Measurements from ENCODE around the gene PROCA1. TPM values are rescaled to one million over a fixed set of nuclear protein-coding genes. Genes with fewer than 3 reads are reported as not detected.
A peak's percentile ranks its signal among the peaks of the same experiment; 100 is the strongest.

Gene PROCA1
- total and polyA plus RNA-seq, 2 of the 13 experiments (the other 11 are each of a cell fraction or from before 2014, with no cell fraction given), result 0.73 to 1.5 TPM

GRCh38 chr17:28750178-28751047, 38.7 kb upstream of the PROCA1 start (continued):
- TF ChIP-seq AFF4 (CRISPR knock-in tag; IDR thresholded peaks at IDR 0.05) (0 out of 2 replicates have a peak, but pooled peaks have one; percentile 77), TARDBP (CRISPR knock-in tag; IDR thresholded peaks at IDR 0.05) (peak; percentile 7), MTA3 (CRISPR knock-in tag; IDR thresholded peaks at IDR 0.05) (no peak), RBM39 (IDR thresholded peaks at IDR 0.05; ENCODE audit: low read depth, low read length, poor library complexity, severe bottlenecking) (peak; percentile 34), STAG1 (CRISPR knock-in tag; IDR thresholded peaks at IDR 0.05) (peak; percentile 80), KLF12 (CRISPR knock-in tag; IDR thresholded peaks at IDR 0.05; ENCODE audit: borderline replicate concordance) (no peak), NFE2 (CRISPR knock-in tag; IDR thresholded peaks at IDR 0.05) (no peak), ZBTB26 (CRISPR knock-in tag; IDR thresholded peaks at IDR 0.05; ENCODE audit: borderline replicate concordance) (no peak), STAT5B (CRISPR knock-in tag; IDR thresholded peaks at IDR 0.05) (no peak), SNAPC4 (CRISPR knock-in tag; IDR thresholded peaks at IDR 0.05) (0 out of 2 replicates have a peak, but pooled peaks have one; percentile 32), HDAC2 (CRISPR knock-in tag; IDR thresholded peaks at IDR 0.05) (no peak), ZNF263 (CRISPR knock-in tag; IDR thresholded peaks at IDR 0.05) (peak; percentile 32; the same call in 1 of the 2 replicates), ZNF766 (CRISPR knock-in tag; IDR thresholded peaks at IDR 0.05; ENCODE audit: borderline replicate concordance) (no peak), RXRB (CRISPR knock-in tag; IDR thresholded peaks at IDR 0.05; ENCODE audit: borderline replicate concordance) (peak; percentile 52; the same call in 1 of the 2 replicates), ATF5 (CRISPR knock-in tag; IDR thresholded peaks at IDR 0.05; ENCODE audit: low read depth) (no peak), ZNF44 (CRISPR knock-in tag; IDR thresholded peaks at IDR 0.05) (no peak), EP300 (IDR thresholded peaks at IDR 0.05; ENCODE audit: low read depth in 2 of 2, low read length in 2 of 2) (no peak), EP300 (CRISPR knock-in tag; IDR thresholded peaks at IDR 0.05; ENCODE audit: borderline replicate concordance) (no peak), ZNF12 (CRISPR knock-in tag; IDR thresholded peaks at IDR 0.05) (no peak)

All from HepG2 (cell line).